NCI-H2227 (cell line): ENCODE data around the gene PYGM.

Experiments
- DNase-seq: peaks from one replicate; lab custom pipeline; 2025; ENCODE audit not compliant: unreplicated experiment; lab: John Stamatoyannopoulos, UW

PYGM gene

DNA sequence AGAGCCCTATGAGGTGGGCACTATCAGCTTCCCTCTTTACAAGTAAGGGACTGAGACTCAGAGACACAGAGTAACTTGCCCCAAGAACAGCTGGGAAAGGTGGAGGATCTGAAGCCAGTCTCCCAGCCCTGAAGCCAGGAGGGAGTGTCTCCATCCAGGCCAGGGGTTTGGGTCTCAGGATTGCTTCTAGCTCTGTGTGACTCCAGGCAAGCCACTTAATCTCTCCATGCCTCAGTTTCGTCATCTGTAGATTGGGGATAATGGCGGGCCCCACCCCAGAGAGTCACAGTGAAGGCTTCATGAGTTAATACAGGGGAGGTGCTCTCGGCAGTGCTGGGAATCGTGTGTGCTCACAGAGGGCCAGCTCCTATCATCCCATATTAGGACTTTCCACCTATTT is 32.7 kb upstream of the PYGM start:
- no peak for DNase-seq

DNA sequence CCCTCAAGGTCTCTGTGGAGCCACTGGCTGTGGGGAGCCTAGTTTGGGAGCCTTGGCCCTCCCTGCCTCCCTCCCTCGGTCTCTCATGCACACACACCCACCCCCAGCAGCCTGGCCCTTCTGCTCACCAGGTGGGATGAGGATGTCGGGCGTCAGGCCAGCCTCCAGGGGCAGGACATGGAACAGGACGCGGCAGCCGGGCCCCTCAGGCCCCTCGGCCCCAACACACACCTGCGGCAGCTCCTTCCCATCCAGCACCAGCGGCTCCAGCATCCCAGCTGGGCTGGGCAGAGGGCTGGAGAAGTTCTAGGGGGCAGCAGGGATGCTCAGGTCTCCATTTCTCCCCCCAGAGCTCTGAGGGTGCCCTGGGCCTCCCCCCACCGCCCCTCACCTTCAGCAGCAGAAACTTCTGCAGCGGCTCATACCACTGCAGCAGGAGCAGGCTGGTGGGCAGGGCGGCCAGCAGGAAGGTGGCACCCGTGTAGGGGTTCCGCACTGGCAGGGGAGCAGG is 32.1 kb upstream of the PYGM start:
- DNase-seq, result no peak

DNA sequence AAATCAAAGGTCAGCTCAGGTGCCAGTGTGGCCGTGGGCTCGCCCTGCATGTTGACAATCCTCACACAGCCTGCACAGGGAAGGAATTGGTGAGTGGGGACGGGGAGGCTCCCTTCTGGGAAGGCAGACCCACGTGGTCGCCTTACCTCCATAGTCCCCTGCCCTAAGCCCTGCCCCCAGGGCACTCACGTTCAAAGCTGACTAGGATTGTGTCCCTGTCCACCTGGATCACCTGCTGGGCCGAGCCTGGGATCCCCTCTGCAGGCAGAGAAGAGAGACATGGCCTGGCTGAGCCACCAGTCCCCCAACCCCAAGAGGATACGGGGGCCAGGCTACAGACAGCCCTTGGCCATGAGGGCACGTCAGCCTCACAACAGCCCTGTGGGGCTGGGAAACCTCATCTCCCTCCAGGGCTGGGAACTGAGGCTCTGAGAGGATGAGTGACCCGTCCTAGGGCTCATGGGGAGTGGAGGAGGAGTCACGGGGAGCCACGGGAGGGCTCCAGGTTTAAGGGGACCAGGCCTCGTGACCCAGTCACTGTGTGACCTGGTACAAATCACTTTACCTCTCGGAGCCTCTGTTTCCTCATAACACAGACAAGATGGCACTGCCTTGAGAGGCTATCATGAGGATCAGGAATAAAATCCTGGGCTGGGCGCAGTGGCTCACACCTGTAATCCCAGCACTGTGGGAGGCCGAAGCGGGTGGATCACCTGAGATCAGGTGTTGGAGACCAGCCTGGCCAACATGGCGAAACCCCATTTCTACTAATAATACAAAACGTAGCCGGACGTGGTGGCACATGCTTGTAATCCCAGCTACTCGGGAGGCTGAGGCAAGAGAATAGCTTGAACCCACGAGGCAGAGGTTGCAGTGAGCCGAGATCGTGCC is 30.7 kb upstream of the PYGM start:
- DNase-seq, result no peak

DNA sequence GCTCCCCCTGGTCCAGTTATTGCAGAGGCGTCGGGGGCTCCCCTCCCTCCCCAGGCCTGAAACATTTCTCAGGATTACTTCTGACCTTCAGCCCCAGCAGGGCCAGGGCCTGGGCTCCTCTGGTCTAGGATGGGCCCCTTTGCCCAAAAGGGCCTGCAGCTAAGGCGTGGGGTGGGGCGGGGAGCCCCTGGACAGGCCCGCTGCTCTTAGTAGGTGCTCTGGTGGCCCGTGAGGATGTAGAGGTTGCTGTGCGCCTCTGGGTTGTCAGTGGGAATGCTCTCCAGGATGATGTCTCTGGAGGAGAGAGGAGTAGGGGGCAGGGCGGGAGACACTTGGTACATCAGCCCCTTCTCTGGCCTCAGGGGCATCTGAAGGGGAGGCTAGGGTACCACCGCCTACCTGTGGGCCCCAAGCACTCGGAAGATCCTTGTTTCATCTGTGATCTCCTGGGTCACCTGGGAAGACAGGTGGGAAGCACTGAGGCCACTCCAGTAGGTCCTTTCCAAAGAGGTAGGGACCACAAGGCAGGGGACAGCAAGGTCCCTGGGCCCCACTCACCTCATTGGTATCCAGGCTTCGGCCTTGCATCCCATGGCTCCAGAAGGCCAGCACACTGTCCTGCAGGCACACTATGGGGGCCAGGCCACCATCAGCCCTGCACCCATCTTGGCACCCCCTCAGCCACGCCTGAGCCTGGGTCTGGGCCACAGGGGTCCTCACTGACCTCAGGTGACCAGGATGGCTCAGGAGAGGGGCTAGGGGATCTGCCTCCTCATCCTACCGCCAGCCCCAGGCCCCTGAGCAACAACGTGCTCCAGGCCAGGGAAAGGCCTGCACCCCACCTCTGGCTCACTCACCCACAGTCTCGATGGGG is 29.8 kb upstream of the PYGM start:
- no peak for DNase-seq

DNA sequence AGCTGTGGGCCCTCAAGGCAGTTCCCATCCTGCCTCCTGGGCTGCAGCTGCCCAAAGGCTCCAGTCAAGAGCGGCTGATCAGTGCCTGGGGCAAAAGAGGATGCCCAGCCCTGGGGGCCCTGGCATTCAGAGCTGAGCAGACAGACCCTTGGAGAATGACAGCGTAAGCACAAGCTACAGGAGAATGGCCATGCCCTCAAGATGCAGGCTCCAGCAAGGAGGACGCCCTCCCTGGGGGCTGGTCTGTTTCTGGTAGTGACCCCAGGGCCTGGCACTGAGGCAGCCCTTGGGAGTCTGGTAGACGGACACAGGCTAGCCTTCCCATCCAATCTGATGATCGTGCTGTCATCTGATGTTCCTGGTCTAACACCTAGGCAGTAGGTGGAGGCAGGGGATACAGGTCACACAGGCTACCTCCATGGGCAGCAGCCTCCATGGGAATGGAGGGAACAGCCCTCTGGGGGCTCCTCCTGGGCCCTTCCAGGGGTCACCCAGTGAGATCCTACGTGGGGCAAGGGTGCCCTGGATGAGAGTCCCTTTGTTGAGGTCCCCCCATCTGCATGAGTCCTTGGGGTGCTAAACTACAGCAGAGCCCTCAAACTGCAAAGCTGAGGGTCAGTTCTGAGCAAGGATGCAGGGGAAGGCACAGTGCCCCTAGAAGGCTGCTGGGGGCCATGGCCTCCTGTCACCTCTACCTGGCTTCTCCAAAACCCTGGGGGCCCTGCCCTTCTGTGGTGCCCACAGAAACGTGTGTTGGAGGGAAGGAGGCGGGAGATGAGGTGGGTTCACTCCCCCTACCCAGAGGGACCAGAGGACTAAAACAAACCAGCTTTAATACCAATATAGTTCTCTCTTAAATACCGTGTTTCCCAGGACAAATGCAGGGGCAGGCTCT is 28.8 kb upstream of the PYGM start:
- DNase-seq, result no peak

DNA sequence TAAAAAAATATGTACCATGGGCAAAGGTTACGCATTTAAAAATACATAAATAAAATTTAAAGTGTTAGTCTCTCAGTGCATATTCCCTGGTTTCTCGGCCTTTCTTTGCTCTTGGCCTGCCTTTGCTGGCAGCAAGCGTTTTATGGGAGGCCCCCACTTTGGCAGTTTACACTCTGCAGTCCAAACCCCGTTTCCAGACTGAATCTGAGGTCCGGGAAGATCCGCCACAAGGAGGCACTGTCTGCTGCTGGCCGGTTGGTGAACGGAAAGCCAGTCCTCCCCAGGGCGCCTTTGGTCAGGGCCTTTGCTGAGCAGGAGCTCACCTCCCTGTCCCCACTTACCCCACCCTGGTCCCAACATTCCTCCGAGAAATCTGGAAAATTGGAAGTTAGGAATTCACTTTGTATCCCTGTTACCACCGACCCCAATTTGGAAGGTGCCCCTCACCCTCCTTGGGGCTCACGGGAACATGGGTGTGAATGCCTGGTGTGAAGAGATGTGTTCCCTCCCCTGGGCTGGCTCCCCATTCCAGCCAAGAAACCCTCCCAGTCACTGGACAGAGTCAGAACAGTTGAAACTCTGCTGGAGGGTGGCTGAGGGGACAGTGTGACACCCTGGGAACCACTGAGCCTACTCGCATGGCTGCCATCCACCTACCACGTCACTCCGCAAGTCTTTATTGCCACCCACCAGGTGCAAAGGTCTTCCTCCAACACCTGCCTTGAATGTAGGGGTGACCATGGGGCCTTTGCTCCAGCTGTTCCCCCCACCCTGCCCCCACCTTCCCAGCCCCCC is 27.9 kb upstream of the PYGM start:
- DNase-seq, result peak; percentile 34

DNA sequence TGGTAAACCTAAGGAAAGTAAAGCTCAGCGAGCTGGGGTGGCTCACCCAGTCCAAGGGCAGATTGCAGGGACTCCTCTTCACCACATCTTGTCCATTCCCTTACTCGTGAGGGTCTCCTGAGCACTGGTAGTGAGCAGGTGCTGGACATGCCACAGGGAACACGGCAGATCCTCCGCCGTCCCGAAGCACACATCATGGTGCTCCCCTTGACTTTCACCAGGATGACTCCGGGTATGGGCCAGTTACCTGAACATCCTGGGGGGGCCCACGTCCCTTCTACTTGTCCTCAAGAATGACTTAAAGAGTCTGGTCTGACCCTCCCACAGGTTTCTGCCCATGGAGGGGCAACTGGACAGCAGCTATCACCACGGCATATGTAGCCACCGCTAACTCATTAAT is 26.5 kb upstream of the PYGM start:
- no peak for DNase-seq

DNA sequence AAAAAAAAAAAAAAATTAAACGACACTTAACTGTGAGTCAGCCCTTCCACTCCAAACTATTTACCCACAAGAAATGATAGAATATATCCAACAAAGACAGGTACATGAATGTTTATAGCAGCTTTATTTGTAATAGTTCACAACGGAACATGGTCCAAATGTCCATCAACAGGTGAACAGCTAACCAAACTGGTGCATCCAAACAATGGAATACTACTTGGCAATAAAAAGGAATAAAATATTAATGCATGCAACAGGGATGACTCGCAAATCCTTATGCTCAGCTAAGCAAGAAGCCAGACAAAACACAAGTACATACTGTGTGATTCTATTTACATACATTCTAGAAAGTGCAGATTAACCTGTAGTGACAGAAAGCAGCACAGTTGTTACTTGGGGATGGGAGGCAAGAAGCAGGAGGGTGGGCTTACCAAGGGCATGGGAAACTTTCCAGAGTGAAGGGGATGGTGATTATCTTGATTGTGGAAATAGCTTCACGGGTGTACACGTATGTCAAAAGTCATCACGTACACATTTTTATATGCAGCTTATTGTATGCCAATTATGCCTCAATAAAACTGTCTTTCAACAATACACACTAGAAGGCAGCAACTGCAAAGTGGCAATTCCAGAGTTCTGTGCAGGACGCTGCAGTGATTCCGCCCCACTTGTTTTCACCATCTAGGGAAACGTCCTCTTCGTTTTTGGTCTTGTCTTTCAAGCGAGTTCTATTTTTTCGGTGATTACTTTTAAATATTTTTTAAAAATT is 25.2 kb upstream of the PYGM start:
- no peak for DNase-seq

DNA sequence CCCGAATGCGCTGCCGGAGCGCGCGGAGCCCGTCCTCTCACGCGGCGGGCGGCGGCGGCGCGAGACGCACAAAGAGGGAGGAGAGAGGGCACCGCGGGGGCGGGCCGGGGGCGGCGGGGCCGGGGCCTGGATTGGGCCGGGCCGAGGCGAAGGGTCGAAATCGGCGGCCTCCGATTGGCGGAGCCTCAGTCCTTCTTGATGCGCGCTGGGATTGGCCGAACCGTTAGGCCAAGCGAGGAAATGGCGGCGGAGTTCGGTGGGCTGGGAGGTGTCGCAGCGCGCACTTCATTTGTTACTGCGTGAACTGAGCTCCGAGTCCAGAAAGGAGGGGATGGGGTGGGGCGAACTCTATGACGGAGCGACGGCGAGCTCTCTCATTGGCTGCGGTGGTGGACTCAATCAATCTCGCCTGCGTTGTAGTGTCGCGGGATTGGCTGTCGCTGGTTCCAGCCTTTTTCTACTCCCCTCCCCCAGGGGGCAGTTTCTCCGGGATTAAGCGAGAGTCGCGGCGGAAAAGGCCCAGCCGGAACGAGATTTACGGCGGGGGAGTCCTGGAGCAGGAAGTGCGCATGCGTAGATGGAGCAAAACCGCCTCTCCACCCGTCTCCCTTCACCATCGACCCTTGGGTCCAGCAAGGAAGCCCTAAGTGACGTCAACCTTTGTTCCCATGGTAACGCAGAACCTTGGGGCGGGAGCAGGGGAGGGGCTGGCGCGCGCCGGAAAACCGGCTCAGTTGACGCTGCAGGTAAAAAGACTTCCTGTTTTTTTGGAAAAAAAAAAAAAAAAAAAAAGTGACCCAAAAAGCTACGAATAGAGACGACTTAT is 18.9 kb upstream of the PYGM start, which contains the start of gene SF1:
SF1 (minus strand) TSS at position 70 of the 826 bp plus-strand sequence. CDS start 150 bp downstream, outside the sequence.
- DNase-seq, result peak; percentile 100

DNA sequence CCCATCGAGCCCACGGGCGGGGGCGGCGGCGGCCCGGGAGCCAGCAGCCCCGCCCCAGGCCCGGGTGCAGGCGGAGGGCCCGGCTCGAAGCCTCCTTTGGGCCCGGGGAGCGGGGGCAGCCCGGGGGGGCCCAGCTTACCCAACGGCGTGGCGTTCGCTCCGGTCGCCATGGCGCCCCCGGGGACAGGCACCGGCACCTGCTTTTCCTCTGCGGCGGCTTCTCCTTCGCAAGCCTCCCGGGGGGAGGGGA is 18.4 kb upstream of the PYGM start:
- no peak for DNase-seq

DNA sequence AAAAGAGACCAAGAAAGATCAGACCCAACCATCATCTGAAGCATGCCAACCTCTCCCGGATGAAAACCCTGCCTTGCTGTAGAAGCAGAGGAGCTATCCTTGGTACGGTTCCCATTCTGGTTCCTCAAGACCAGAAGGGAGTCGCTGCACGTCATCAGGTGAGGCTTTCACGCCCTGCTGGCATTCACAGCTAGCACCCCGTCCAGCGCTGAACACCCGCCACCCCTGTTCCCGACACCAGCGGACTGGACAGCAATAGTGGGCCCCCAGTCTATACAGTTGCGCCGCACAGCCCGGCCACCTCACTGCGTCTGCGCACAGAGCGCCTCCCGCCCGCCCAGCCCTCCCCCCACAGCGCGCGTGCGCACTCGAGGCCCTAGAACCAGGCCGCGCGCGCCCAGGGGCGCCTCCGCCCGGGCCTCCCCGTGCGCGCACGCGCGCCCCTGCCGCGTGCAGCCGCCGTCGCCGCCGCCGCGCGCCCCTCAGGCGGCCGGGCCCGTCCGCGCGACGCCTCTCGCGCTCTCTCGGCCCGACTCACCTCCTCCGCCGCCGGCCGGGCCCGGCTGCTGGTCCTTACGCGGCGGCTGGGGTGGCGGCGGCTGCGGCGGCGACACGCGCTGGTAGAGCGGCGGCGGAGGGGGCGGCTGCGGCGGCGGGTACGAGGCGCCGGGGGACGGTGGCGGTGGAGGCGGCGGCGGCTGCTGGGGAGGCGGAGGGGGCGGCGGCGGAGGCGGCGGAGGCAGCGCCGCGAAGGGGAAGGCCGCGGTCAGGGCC is 17.9 kb upstream of the PYGM start:
- peak; percentile 93 for DNase-seq

DNA sequence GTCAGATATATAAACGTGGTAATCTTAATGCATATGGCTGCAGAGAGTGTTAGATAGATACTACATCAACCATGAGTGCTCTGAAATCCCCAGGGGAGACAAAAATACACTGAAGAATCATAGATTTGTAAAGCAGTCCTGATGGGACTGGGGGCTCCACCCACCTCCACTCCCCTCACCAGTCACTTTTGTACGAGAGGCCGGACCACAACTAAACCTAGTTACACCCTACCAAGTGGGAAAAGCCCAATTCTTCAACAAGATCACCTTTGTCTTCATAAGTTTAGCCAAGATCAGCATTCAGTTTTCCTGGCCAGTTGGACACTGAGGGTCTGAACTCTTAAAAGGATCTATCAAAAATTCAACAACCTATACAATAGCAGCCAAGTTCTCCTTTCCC is 17.1 kb upstream of the PYGM start:
- DNase-seq, result no peak

DNA sequence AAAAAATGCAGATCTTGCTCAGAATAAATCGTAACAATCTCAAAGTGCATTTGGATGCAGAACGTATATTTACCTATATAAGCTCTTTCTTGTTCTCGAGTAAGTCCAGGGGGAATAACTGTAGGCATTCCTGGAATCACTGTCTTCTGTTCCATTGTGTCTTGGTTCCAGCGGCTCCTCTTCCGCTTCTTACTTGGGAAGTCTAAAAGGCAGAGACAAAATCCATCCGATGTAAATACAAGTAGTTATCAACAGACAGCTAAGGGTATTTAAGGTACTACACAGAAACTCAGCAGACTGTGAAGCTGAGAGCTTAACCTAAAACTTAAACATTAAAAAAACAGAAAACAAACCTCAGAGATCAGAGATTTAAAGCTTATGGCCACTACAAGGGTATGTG is 16.7 kb upstream of the PYGM start:
- no peak for DNase-seq

DNA sequence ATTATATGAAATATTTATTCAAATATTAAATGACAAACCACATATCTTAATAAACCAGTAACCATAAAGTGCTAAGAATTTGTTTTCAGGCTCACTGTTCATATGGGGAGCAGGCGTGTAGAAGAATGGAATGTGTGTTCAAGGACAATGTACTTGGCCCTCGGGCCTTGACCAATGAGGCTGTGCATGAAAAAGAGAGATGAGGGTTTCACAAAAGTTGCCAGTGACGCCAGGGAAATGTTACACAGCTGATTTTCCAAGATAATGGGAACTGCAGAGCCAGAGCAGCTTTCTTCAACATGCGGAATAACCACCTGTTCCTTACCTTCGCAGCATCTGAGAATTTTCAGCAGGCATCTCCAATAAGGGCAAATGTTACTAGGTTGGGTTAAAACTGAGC is 14.4 kb upstream of the PYGM start:
- DNase-seq, result no peak

DNA sequence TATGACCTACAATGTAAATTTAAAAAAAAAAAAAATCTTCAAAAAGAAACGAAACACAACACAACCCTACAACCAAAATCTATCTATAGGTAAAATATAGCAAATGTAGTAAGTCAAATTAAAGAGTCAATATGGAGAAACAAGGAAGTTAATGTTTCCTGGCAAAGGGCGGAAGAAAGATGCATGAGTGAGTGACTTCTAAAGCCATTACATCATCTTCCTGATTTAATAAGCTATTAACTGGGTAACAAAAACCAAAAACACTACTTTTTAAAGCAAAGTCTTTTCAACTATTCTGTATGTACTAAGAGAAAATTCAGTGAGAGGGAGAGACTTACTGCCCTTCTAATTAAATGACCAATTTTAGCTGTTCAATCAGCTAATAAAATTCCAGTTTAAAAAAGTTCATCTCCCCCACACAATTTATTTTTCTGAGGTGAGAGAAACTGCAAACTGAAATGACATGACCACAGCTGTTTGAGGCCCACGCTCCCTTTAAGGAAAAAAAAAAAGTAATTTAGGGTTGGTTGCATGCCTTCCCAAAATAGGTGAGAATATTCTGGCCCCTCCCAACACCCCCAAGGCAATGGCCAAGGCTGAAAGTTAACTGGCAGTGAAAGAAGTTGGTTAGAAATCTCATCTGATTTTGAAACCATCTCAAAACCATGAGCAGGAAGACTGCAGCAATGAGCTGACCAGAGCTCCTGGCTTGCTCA is 12.7 kb upstream of the PYGM start:
- no peak for DNase-seq

DNA sequence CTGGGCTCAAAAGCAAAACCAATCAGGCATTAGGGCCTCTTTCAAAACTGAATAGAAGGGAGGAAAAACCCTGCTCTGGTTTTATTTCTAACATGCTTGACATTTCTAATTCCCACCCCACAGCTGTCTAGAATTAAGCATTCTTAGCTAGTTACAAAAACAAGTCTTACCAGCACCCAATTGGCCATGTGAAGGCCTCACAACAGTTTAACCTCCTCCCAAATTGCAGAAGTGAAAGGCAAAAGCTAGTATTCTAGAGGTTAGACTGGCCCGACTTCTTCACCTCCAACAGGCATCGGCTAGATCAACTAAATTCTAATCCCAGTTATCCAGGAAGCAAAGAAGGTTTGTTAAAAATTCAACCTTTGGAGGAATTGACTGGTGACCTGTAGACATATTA is 12.1 kb upstream of the PYGM start:
- DNase-seq, result no peak

DNA sequence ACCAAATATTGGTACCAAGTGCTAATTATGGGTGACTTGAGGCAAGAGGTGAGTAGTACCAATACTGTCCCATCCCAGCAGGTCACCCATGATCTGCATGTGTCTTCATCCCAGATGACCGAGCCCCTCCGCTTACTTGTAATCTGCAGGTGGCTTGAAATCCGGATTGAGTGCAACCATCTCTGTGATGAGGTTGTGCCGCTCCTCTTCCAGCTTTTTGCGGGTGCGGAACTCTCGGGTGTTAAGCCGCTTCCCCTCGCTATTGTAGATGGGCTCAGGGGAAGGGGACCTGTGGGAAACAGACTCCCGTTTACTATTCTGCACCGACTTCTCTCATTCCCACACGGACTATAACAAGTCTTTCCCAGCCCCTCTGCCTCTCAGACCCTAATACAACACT is 10.3 kb upstream of the PYGM start:
- DNase-seq, result no peak
